IgD-negative memory B cell (primary cell): ENCODE results near the gene MLLT3. TPM values are rescaled to one million over a fixed set of nuclear protein-coding genes. Genes with fewer than 3 reads are reported as not detected.
A peak's percentile ranks its signal among the peaks of the same experiment; 100 is the strongest.

Experiments
- H3K27ac Mint-ChIP-seq, 3 donors: one replicate each; pipeline ENCODE4 v1.8.0; 2020 to 2022; ENCODE audit warnings: mild to moderate bottlenecking in 3 of 3, mixed read lengths in 3 of 3, moderate library complexity in 1 of 3
- H3K27me3 Mint-ChIP-seq: one replicate; pipeline ENCODE4 v1.8.0; 2021; ENCODE audit warnings: mixed read lengths
- H3K36me3 Mint-ChIP-seq: one replicate; pipeline ENCODE4 v1.8.0; 2020; ENCODE audit warnings: mild to moderate bottlenecking, mixed read lengths
- H3K4me1 Mint-ChIP-seq, 3 donors: one replicate each; pipeline ENCODE4 v1.8.0; 2020 to 2022; ENCODE audit warnings: mixed read lengths in 3 of 3, mild to moderate bottlenecking in 1 of 3
- H3K4me3 Mint-ChIP-seq, 4 donors: one replicate each; pipeline ENCODE4 v1.8.0; 2020 to 2022; ENCODE audit warnings: mild to moderate bottlenecking in 4 of 4, mixed read lengths in 4 of 4, moderate library complexity in 3 of 4
- H3K9me3 Mint-ChIP-seq, 3 donors: one replicate each; pipeline ENCODE4 v1.8.0; 2020 to 2021; ENCODE audit warnings: mixed read lengths in 3 of 3, mild to moderate bottlenecking in 1 of 3
- polyA plus RNA-seq: library from polyadenylated mRNA; unstranded; fragments of 300-500 nt; fragmentation: Illumina TruSeq; gene quantifications from one replicate; pipeline ENCODE4 v1.2.3, GENCODE V29; 2021

The MLLT3 gene
- polyA plus RNA-seq, 1 donor from 2014 or later, result 3.2 TPM

DNA sequence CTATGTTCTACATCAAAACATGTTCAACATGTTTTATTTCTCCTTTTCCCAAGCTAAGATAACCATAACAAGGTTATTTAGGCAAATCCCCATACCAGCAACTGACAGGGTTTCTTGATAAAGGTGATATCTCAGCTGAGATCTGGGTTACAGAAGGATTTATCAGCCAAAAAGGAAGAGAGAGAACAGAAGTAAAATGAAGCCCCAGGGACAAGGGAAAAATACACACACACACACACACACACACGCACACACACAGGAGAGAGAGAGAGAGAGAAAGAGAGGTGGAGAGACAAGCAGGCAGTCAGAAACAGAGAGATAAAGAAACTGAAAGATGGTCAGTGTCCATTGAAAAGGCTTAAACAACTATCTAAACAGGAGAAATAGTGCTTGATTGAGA, 19.7 kb upstream of the MLLT3 start:
- H3K9me3 Mint-ChIP-seq, result peaks cover 0 to 2% (median 0%) of the 10 kb centered on the region in 3 donors
- H3K27me3 Mint-ChIP-seq, result peaks cover 23% of the 10 kb centered on the region
- peaks cover 3% of the 10 kb centered on the region for H3K36me3 Mint-ChIP-seq
- H3K4me3 Mint-ChIP-seq, result no peak overlapping the region
- H3K27ac Mint-ChIP-seq, result no peak overlapping the region
- peaks cover 6 to 11% (median 9%) of the 10 kb centered on the region in 3 donors for H3K4me1 Mint-ChIP-seq

DNA sequence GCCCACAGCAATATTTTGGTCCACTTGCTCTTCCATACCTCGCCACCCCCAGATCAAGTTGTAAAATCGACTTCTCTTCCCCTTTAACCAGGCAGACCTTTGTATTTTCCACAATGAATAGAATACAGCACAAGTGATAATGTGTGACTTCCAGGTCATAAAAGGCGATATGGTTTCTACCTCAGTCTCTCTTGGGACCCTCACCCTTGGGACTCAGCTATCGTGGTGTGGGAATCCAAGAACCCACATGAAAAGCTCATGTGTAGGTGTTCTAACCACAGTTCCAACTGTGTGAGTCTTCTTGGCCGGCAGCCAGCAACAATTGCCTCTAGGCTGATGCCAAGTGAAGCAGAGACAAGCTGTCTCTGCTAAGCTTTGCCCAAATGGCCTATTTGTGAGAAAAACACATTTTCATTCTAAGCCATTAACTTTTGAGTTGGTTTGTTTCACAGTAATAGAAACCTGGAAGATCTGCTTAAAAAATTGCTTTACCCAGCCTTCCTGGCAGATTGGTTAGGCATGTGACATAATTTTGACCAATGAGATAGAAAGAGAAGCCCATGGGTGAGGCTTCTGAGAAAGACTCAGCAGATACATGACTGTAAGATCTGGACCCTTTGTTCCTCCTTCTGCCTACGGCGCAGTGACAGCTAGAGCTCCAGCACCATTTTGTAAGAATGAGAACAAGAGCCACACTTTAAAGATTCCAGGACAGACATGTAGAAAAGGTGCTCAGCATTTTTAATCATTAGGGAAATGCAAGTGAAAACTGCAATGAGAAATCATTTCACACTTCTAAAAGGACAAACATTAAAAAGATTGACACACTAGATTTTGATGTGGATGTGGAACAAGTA, 18.3 kb upstream of the MLLT3 start:
- Mint-ChIP-seq H3K27ac (peak overlapping the region in 1 of 3 donors; percentile 21), H3K4me3 (peak overlapping the region in 2 of 4 donors; percentile 18 to 59), H3K27me3 (peaks cover 15% of the 10 kb centered on the region)

DNA sequence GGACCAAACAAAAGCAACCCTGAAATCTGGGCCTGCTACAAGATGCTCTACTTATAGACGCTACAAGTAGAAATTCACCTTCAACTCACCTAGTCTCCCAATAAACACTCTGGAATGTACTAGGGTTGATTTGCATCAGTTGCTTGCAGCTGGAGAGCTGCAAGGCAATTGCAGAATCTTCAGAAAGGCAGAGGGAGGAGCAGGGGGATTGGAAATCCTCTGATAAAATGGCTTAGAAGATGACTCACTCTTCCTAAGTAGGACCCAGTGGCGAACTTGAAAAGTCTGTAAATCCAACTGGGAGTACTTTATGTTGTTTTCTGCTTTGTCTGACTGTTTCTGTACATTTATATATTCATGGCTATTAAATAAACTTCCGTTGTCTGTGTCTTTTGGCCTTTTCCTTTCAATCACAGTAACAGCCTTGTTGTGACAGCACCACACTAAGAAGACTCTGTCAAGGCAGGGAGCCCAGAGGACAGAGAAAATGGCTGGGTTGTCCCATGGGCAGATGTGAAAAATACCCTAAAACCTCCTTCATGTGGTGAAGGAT, 14.7 kb upstream of the MLLT3 start:
- peak overlapping the region in 1 of 3 donors; percentile 14 for H3K27ac Mint-ChIP-seq
- peaks cover 2% of the 10 kb centered on the region for H3K36me3 Mint-ChIP-seq
- no peak overlapping the region for H3K4me3 Mint-ChIP-seq
- peaks cover 27% of the 10 kb centered on the region for H3K27me3 Mint-ChIP-seq
- H3K9me3 Mint-ChIP-seq, result peaks cover 0 to 2% (median 0%) of the 10 kb centered on the region in 3 donors
- H3K4me1 Mint-ChIP-seq, result peaks cover 6 to 10% (median 9%) of the 10 kb centered on the region in 3 donors

More for the DNA sequence above, 18.3 kb upstream of the MLLT3 start:
- Mint-ChIP-seq H3K4me1 (peaks cover 6 to 10% (median 9%) of the 10 kb centered on the region in 3 donors), H3K36me3 (peaks cover 2% of the 10 kb centered on the region), H3K9me3 (peaks cover 0 to 2% (median 0%) of the 10 kb centered on the region in 3 donors)

DNA sequence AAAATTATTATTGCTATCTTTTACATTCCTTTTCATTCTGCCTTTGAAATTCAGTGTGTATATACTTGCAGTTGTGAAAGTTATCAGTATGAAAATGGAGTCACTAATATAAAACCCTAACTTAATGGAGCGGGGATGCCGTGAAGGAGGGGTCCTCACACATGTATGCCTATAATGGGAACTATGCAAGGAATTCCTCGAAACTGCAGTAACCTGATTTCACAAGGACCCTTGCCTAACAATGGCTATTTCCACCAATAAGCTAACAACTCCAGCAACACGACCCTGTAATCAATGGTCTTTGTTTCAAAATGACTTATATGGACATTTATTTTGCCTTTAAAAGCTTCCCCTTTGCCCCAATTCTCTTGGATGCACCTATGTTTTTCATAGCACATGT, 12.6 kb upstream of the MLLT3 start:
- Mint-ChIP-seq H3K27ac (no peak overlapping the region), H3K27me3 (peaks cover 34% of the 10 kb centered on the region), H3K4me3 (no peak overlapping the region), H3K36me3 (peaks cover 2% of the 10 kb centered on the region), H3K9me3 (no peaks in the 10 kb centered on the region), H3K4me1 (peaks cover 0 to 1% (median 1%) of the 10 kb centered on the region in 3 donors)

DNA sequence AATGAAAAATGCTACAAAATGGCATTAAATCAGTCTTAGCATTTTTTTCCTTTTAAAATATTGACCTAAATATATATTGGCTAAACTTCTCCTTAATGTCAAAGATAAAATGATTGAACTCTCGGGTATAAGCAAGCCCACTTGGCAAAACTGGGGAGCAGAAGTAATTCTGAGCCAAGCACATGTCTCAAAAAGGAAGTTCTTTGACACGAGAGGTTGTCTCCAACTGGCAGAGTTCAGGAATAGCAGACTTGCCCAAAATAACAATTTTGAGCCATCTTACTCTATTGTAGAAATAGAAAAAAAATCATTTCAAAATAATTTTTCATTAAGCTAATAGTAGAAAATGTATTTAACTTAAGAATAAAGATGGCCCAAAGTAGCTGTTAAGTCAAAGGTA, 10.4 kb upstream of the MLLT3 start:
- Mint-ChIP-seq H3K27ac (no peak overlapping the region), H3K4me1 (peaks cover 0 to under 1% (median 0%) of the 10 kb centered on the region in 3 donors), H3K4me3 (no peak overlapping the region), H3K36me3 (peaks cover under 1% of the 10 kb centered on the region), H3K9me3 (no peaks in the 10 kb centered on the region), H3K27me3 (peaks cover 34% of the 10 kb centered on the region)

DNA sequence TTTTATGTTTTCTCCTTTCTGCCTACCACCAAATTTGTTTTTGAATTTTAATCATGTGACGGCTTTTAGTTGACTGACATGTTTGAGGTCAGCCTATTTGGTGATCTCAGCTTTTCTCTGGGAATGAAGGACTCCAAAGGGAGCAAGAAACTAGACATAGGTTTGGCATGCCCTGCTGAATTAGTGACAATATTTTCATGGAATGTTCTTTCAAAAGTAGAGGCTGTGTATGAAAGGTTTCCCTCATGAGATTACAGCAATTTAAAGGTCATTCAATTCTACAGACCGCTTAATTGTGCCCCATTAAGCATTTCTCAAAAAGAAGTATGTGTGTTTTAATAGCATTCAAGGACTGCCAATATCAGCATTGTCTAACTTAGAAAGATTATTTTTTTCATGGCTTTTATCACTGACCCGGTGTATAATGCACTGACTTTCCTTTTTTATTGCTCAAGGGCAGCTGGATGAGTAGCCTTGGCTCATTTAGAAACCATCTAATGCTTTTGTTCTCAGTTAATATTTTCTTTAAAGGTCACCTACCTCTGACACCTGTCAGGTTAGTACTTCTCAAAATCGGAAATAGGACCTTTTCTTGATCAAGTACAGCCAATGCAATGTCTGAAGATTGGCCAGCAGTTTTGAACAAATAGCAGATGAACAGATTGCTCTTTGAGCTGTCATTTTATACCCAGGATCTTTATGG, 8.1 kb upstream of the MLLT3 start:
- H3K9me3 Mint-ChIP-seq, result no peaks in the 10 kb centered on the region
- peaks cover 31% of the 10 kb centered on the region for H3K27me3 Mint-ChIP-seq
- no peak overlapping the region for H3K4me3 Mint-ChIP-seq
- no peaks in the 10 kb centered on the region for H3K4me1 Mint-ChIP-seq
- no peaks in the 10 kb centered on the region for H3K36me3 Mint-ChIP-seq
- no peak overlapping the region for H3K27ac Mint-ChIP-seq

DNA sequence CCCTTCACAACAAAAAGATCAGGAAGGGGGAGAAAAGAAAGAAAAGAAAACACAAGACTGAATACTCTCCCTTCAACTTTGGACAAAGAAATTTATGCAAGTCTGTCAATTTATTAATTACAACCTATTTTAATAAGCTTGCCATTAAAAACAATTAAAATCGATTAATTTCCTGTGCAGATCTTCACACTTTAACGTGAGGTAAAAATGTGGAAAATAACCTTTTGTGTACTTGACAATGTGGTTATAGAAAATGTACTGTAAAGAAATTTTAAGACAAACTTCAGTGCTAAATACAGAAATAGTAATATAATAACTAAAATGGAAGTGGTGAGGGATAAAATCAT, 2.7 kb upstream of the MLLT3 start:
- no peaks in the 10 kb centered on the region for H3K36me3 Mint-ChIP-seq
- H3K27me3 Mint-ChIP-seq, result peaks cover 32% of the 10 kb centered on the region
- peak overlapping the region in 2 of 3 donors; percentile 78 to 83 for H3K27ac Mint-ChIP-seq
- peaks cover 11 to 21% (median 21%) of the 10 kb centered on the region in 3 donors for H3K4me1 Mint-ChIP-seq
- H3K9me3 Mint-ChIP-seq, result peaks cover 0 to 2% (median 0%) of the 10 kb centered on the region in 3 donors
- peak overlapping the region; percentile 30 to 97 (median 94) for H3K4me3 Mint-ChIP-seq

DNA sequence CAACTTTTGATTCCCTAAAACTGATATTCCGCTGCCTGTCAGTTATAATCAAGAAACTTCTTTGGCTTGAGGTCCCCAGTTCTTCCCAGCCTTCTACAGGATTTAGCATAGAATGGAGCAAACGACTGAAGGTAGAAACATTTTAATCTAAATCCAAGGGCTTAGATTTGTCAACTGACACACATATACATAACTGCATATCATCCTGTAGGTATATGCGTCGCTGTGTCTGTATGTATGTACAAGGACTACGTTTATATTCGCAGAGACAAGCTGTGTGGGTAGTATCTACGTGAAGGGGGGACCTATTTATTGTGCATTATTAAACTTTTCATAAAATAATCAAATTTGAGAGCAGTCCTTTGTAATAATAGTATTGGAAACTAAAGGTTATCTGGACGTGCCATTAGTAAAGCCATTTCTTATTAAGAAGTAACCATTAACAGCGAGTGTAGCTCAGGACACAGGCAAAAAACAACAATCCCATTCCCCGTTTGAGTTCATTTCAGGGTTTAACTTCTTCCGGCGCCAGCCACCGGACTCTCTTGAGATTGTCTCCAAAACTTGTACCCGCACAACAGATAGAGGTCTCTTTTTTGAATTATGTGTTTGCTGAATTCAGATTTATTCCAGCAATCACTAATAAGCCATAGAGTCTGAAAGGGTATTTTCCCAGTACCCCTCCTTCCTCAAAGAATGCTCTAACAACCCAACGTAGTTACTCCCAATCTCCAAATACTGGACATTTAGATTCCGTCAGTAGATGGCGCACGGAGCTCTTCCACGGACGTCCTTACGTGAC, 2.1 kb upstream of the MLLT3 start:
- Mint-ChIP-seq H3K36me3 (no peaks in the 10 kb centered on the region), H3K27ac (peak overlapping the region; percentile 23 to 86 (median 83)), H3K4me3 (peak overlapping the region; percentile 91 to 97 (median 94)), H3K4me1 (peaks cover 14 to 27% (median 22%) of the 10 kb centered on the region in 3 donors), H3K27me3 (peaks cover 36% of the 10 kb centered on the region), H3K9me3 (peaks cover 0 to 2% (median 0%) of the 10 kb centered on the region in 3 donors)

DNA sequence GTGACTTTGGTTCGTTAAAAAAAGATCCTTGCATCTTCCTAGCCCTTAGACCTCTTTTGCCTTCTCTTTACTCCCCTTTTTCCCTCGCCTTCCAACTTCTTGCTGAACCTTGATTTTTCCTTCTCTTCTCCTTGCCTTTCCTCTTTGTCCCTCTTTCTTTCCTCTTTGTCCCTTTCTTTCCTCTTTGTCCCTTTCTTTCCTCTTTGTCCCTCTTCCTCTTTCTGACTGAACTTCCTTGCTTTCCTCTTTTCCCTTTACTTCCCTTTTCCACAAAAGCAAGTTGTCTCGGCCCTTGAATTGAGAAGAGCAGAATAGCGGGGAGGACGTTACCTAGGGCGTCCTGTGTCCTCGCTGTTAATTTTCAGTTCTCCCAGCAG, 1.4 kb upstream of the MLLT3 start:
- Mint-ChIP-seq H3K27me3 (peaks cover 33% of the 10 kb centered on the region), H3K4me3 (peak overlapping the region; percentile 91 to 97 (median 94)), H3K36me3 (no peaks in the 10 kb centered on the region), H3K9me3 (peaks cover 0 to 2% (median 0%) of the 10 kb centered on the region in 3 donors), H3K27ac (peak overlapping the region; percentile 75 to 86 (median 83)), H3K4me1 (peaks cover 14 to 30% (median 28%) of the 10 kb centered on the region in 3 donors)

DNA sequence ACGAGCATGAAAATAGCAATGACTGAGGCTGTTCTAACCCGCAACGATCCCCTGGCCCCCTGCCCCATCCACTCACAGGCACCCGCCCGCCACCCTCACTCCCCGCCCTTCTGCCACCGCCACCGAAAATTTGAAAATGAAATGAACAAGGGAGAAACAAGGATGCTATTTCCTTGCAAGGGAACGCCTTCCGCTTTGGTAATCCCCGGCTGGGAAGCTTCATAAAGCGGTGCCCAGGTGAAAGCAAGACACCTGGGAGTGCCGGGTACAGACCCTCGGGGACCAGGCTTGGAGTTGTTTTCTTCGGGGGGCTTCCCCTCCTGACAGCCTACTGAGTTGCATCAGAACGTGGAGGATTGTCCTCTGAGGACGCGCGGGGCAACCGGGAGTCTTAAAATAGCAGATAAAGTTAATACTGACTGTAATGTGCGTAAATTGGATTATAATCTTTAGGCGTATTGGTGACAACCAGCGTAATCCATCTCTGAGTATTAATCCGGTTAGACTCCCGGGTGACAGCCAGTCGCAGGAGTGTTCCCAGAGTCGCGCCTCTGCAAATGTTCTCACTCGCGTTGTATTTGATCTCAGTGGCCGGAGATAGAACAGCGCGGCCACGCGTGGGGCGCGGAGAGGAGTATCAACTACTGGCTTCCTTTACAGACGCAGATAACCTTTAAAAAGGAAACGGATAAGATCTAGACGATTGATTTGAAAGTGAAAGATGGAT, 885 bp upstream of the MLLT3 start:
- Mint-ChIP-seq H3K27ac (peak overlapping the region; percentile 75 to 86 (median 83)), H3K9me3 (peaks cover 0 to 2% (median 0%) of the 10 kb centered on the region in 3 donors), H3K4me3 (peak overlapping the region; percentile 91 to 97 (median 94)), H3K36me3 (no peaks in the 10 kb centered on the region), H3K27me3 (peaks cover 33% of the 10 kb centered on the region), H3K4me1 (peaks cover 14 to 31% (median 30%) of the 10 kb centered on the region in 3 donors)

DNA sequence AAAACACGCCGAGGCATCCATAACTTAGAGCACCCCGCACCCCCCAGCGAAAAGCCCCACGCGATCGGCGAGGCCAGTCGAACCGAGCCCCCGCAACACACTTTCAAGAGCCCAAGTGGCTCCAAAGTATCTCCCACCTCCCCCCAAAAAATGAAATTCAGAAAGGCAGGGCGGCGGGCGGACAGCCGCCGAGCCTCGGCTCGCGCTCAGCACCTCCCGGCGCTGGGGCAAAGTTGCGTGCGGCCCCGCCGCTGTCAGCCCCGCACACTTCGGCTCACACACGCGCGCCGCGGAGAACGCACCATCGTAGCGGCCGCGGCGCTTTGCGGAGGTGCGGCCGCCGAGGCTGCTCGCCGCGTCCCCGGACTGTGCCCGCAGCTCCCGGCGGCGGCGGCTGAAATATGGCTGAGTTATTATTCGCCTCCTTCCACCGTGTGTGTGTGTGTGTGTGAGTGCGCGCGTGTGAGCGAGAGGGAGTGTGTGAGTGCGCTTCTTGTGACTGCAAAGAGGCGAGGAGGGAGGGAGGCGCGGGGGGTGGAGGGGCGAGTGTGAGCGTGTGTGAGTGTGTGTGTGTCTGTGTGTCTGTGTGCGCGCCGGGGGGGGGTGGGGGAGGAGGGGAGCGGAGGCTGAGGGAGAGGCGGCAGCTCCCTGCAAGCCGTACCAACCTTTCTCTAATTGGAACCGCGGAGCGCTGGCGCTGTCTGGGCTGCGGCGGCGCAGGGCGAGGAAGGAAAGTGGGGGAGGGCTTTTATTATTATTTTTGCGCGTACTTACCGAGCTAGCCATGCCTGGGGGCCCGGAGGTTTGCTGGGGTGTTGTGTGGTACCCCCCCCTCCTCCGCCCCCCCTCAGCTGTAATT, 599 bp downstream of the MLLT3 start:
- H3K36me3 Mint-ChIP-seq, result no peaks in the 10 kb centered on the region
- H3K27me3 Mint-ChIP-seq, result peaks cover 33% of the 10 kb centered on the region
- H3K9me3 Mint-ChIP-seq, result peaks cover 0 to 2% (median 0%) of the 10 kb centered on the region in 3 donors
- H3K4me3 Mint-ChIP-seq, result peak overlapping the region; percentile 91 to 97 (median 94)
- H3K27ac Mint-ChIP-seq, result peak overlapping the region; percentile 83 to 95 (median 89)
- peaks cover 14 to 31% (median 30%) of the 10 kb centered on the region in 3 donors for H3K4me1 Mint-ChIP-seq

DNA sequence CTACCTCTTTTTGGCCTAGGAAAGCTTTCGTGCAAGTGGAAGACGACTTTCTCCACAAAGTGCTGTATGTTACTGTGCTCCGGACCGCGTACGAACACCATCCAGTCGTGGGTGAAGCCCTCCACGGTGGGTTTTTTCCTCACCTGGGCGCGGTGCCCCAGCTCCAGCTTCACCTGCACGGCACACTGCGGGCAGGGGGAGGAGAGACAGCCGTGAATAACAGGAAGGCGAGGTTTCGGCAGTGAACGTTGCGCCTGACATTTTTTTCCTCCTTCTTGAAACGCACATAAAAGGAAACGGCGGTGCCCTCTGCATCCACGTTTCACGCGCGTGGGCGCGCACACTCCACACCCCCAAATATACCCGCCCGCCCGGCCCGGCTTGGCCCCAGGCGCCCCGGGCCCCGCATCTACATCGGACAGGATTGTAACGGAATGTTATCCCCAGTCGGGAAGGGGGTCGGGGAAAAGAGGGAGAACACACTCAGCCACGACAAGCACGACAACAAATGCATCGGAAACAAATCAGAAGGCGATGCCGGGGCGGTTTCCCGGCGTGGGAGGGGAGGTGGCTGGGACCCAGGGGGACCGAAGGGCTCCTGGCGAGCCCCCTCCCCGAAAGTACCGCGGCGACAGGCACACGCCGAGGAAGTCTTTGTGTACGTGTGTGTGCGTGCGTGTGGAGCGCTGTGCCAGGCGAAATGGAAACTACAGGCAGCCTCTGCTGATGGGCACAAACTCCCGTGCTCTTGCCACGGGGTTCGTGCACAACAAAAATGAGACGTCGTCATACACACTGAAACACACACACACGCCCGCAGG, 1.4 kb downstream of the MLLT3 start:
- H3K4me3 Mint-ChIP-seq, result peak overlapping the region; percentile 91 to 97 (median 94)
- H3K36me3 Mint-ChIP-seq, result no peaks in the 10 kb centered on the region
- H3K4me1 Mint-ChIP-seq, result peaks cover 14 to 31% (median 30%) of the 10 kb centered on the region in 3 donors
- H3K9me3 Mint-ChIP-seq, result peaks cover 0 to 2% (median 0%) of the 10 kb centered on the region in 3 donors
- peak overlapping the region; percentile 66 to 96 (median 85) for H3K27ac Mint-ChIP-seq
- peaks cover 33% of the 10 kb centered on the region for H3K27me3 Mint-ChIP-seq
